ENCODE data around the gene RNF149. TPM values are rescaled to one million over a fixed set of nuclear protein-coding genes. Genes with fewer than 3 reads are reported as not detected.
"Not testable (repeated sequence)": the region's sequence is repeated elsewhere in the genome, so short reads cannot be mapped to it uniquely, and the experiment has no call there.

Gene RNF149
- total RNA-seq, 4 donors from 2014 or later, result 70.1 to 135 (median 77.7) TPM

DNA sequence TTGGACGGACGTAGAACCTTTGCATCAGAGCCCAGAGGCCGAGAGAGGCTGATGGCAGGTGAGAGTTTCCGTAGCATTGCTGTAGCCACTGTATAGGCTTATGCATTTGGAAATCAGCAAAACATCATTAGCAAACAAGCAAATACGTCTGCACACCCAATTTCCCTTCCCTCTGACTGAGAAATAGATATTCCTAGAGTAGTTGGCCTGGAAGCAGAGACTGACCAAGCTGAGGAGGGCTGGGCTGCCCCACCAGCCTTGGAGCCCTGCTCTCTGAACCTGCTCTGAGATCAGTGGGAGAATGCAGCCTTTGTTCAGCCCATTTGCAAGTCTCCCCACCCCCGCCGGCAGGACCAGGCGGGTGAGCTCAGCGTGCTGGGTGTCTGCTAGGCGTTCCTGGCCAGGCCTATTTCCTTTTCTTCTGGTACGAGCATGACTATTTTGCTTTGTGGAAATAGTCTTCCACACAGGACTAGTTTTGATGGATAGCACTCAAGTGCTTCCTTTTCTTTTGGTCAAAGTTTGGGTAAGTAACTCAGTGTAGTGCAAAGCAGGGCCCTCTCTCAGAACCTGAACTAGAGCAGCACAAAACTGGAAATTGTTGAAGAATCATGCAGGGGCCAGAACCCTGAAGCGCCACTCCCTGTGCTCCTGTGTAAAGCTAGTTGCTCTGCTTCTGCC is 21.9 kb upstream of the RNF149 start:
- H3K36me3 ChIP-seq, result no peaks in the 10 kb centered on the region
- no peaks in the 10 kb centered on the region for H3K9me3 ChIP-seq
- H3K4me3 ChIP-seq, result no peak overlapping the region
- H3K4me1 ChIP-seq, result peaks cover 43% of the 10 kb centered on the region
- no peaks in the 10 kb centered on the region for H3K27me3 ChIP-seq
- DNase-seq (ENCODE audit: low spot score in 2 of 2), result no peak
- H3K27ac ChIP-seq, result peak overlapping the region; percentile 87
- TF ChIP-seq POLR2AphosphoS5 (IDR thresholded peaks at IDR 0.05), result no peak
- TF ChIP-seq, protein P1, sequence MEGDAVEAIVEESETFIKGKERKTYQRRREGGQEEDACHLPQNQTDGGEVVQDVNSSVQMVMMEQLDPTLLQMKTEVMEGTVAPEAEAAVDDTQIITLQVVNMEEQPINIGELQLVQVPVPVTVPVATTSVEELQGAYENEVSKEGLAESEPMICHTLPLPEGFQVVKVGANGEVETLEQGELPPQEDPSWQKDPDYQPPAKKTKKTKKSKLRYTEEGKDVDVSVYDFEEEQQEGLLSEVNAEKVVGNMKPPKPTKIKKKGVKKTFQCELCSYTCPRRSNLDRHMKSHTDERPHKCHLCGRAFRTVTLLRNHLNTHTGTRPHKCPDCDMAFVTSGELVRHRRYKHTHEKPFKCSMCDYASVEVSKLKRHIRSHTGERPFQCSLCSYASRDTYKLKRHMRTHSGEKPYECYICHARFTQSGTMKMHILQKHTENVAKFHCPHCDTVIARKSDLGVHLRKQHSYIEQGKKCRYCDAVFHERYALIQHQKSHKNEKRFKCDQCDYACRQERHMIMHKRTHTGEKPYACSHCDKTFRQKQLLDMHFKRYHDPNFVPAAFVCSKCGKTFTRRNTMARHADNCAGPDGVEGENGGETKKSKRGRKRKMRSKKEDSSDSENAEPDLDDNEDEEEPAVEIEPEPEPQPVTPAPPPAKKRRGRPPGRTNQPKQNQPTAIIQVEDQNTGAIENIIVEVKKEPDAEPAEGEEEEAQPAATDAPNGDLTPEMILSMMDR (IDR thresholded peaks at IDR 0.05), result no peak
- TF ChIP-seq EP300 (IDR thresholded peaks at IDR 0.05), result no peak
- TF ChIP-seq POLR2A (IDR thresholded peaks at IDR 0.05), result no peak
- WGBS, result 46% methylated on average over 12 of the region's 12 CpGs

DNA sequence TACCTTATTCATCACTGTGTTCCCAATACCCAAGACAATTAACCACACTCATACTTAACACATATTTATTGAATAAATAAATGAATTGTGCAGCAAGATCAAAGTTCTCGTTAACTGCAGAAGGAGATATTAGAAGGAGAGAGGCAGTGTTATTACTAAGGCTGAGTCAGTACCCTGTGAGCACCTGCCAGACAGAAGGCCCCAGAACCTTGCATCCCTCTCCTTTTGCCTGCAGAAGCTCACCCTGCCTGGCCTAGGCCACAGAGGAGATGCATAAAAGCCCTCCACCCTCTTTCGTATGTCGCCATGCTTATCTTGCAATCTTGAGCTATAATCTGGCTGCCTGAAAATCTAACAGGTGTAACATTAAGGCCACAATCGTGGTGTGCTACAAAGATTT is 20.5 kb upstream of the RNF149 start:
- 46% methylated on average over 4 of the region's 4 CpGs for WGBS
- Histone ChIP-seq H3K9me3 (no peaks in the 10 kb centered on the region), H3K4me3 (no peak overlapping the region), H3K36me3 (no peaks in the 10 kb centered on the region), H3K27me3 (no peaks in the 10 kb centered on the region), H3K4me1 (peaks cover 43% of the 10 kb centered on the region), H3K27ac (peak overlapping the region; percentile 87)
- DNase-seq (ENCODE audit: low spot score in 2 of 2), result no peak
- TF ChIP-seq POLR2AphosphoS5 (IDR thresholded peaks at IDR 0.05), result no peak
- no peak for TF ChIP-seq EP300 (IDR thresholded peaks at IDR 0.05)
- TF ChIP-seq, protein P1 (IDR thresholded peaks at IDR 0.05), result no peak
- TF ChIP-seq POLR2A (IDR thresholded peaks at IDR 0.05), result no peak

DNA sequence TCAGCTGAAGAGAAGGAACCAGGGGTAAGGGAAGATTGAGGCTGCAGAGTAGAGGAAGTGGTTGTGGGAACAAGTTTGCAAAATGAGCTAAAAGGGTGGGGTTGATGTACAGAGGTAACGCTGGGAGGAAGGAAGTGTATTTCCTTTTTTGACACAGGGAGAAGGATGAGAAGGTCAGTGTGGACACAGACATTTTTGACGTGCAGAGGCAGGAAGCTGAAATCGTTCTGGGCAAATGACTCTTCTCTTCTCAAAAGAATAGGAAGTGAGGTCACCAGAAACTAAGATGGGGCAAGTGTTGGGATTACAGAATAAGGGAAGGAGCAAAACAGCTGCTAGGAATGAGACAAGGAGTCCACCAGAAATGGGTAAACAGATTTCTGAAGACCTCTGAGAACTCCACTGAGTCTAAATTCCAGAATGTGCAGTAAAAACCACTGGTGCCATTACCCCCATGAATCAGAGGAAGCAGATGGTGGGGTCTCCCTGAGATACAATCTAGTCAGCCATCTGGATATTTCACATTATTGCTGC is 20.0 kb upstream of the RNF149 start:
- no peak for DNase-seq (ENCODE audit: low spot score in 2 of 2)
- TF ChIP-seq EP300 (IDR thresholded peaks at IDR 0.05) (no peak), POLR2AphosphoS5 (IDR thresholded peaks at IDR 0.05) (peak in 1 of 3 donors; percentile 27)
- Histone ChIP-seq H3K9me3 (no peaks in the 10 kb centered on the region), H3K4me3 (no peak overlapping the region), H3K36me3 (no peaks in the 10 kb centered on the region), H3K27ac (peak overlapping the region; percentile 87), H3K4me1 (peaks cover 43% of the 10 kb centered on the region), H3K27me3 (no peaks in the 10 kb centered on the region)
- WGBS, result 12% methylated on average over 3 of the region's 3 CpGs

DNA sequence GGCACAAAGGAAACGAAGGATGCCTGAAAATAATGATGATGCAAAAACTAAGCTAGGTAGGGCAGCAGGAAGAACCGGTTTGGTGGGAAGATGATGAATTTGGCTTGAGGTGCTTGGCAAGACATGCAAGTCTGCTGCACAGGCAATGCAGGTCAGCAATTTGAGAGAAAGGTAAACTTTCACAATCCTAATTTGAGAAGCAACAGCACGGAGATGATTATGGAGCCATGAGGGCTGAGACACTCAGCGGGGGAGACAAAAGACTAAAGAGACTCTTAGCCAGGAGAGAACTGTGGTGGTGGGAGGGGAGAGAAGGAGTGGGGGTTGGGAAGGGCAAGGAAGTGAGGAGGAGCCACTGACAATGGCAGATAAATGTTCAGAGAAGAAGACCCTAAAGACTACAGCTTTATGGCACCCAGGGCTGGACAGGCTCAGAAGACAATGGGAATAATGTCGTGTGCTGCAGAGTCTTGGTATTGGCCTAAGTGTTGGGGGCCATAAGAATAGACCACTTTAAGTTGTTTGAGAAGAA is 19.4 kb upstream of the RNF149 start:
- Histone ChIP-seq H3K4me3 (no peak overlapping the region), H3K9me3 (no peaks in the 10 kb centered on the region), H3K27ac (peak overlapping the region; percentile 87), H3K36me3 (no peaks in the 10 kb centered on the region), H3K4me1 (peaks cover 43% of the 10 kb centered on the region), H3K27me3 (no peaks in the 10 kb centered on the region)
- TF ChIP-seq EP300 (IDR thresholded peaks at IDR 0.05), result no peak
- TF ChIP-seq POLR2AphosphoS5 (IDR thresholded peaks at IDR 0.05), result peak in 2 of 3 donors; percentile 98
- TF ChIP-seq, protein P1 (IDR thresholded peaks at IDR 0.05), result no peak
- TF ChIP-seq POLR2A (IDR thresholded peaks at IDR 0.05), result no peak
- WGBS, result 35% methylated on average over 5 of the region's 5 CpGs
- DNase-seq (ENCODE audit: low spot score in 2 of 2), result no peak

DNA sequence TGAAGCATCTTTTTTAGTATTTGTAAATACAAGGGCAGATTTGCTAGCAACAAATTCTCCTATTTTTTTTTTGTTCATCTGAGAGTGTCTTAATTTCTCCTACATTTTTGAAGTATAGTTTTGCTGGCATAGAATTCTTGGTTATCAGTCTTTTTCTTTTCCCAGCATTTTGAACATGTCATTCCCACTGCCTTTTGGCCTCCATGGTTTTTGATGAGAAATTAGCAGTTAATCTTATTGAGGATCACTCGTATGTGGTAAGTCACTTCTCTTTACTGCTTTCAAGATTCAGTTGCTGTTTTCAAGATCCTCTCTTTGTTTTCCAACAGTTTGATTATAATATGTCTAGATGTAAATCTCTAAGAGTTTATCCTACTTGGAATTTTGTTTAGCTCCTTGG is 16.9 kb upstream of the RNF149 start:
- Histone ChIP-seq H3K9me3 (no peaks in the 10 kb centered on the region), H3K4me1 (peaks cover 32% of the 10 kb centered on the region), H3K27ac (no peak overlapping the region), H3K4me3 (no peak overlapping the region), H3K36me3 (no peaks in the 10 kb centered on the region), H3K27me3 (no peaks in the 10 kb centered on the region)
- DNase-seq (ENCODE audit: low spot score in 2 of 2), result no peak
- WGBS, result 84% methylated on average over 1 of the region's 1 CpG
- TF ChIP-seq, protein P1 (IDR thresholded peaks at IDR 0.05), result no peak
- no peak for TF ChIP-seq EP300 (IDR thresholded peaks at IDR 0.05)
- no peak for TF ChIP-seq POLR2A (IDR thresholded peaks at IDR 0.05)

DNA sequence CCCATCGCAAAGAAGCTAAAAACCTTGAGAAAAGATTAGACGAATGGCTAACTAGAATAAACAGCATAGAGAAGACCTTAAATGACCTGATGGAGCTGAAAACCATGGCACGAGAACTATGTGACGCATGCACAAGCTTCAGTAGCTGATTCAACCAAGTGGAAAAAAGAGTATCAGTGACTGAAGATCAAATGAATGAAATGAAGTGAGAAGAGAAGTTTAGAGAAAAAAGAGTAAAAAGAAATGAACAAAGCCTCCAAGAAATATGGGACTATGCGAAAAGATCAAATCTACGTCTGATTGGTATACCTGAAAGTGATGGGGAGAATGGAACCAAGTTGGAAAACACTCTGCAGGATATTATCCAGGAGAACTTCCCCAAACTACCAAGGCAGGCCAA is 8.1 kb upstream of the RNF149 start:
- H3K9me3 ChIP-seq; DNase-seq (ENCODE audit: low spot score in 2 of 2); H3K4me3 ChIP-seq; H3K4me1 ChIP-seq; H3K27ac ChIP-seq; H3K27me3 ChIP-seq; H3K36me3 ChIP-seq: not testable (repeated sequence)
- WGBS, result 92% methylated on average over 6 of the region's 6 CpGs
